WTC11 (cell line): Measurements from ENCODE around the gene SPO11.

Experiments used
- ATF2 ChIP-seq: sonication (generic); formaldehyde crosslinking; IDR thresholded peaks from 2 replicates; pipeline ENCODE4 v1.8.1; 2022; ENCODE audit warnings: low read depth, missing genetic modification reagents, borderline replicate concordance
- CREM ChIP-seq: sonication (generic); formaldehyde crosslinking; IDR thresholded peaks from 2 replicates; pipeline ENCODE4 v1.8.1; 2022; ENCODE audit warnings: mild to moderate bottlenecking, missing genetic modification reagents, moderate library complexity
- ELF4 ChIP-seq: sonication (generic); formaldehyde crosslinking; IDR thresholded peaks from 2 replicates; pipeline ENCODE4 v1.8.1; 2022; ENCODE audit warnings: low read depth, mild to moderate bottlenecking, moderate library complexity, missing genetic modification reagents
- ETV6 ChIP-seq: sonication (generic); formaldehyde crosslinking; IDR thresholded peaks from 2 replicates; pipeline ENCODE4 v1.8.1; 2022; ENCODE audit warnings: mild to moderate bottlenecking, missing genetic modification reagents
- NFYB ChIP-seq: sonication (generic); formaldehyde crosslinking; conservative IDR thresholded peaks from 2 replicates; pipeline ENCODE4 v1.8.0; 2022; ENCODE audit warnings: low read depth, missing genetic modification reagents
- RELA ChIP-seq: sonication (generic); formaldehyde crosslinking; IDR thresholded peaks from 2 replicates; pipeline ENCODE4 v1.8.1; 2022; ENCODE audit warnings: missing genetic modification reagents, mild to moderate bottlenecking, borderline replicate concordance
- USF2 ChIP-seq: sonication (generic); formaldehyde crosslinking; IDR thresholded peaks from 2 replicates; pipeline ENCODE4 v1.8.1; 2023; ENCODE audit warnings: mild to moderate bottlenecking, missing genetic modification reagents, moderate library complexity
- ZBTB21 ChIP-seq: sonication (generic); formaldehyde crosslinking; IDR thresholded peaks from 2 replicates; pipeline ENCODE4 v1.8.1; 2023; ENCODE audit warnings: mild to moderate bottlenecking, missing genetic modification reagents, borderline replicate concordance
- ZBTB43 ChIP-seq: sonication (generic); formaldehyde crosslinking; IDR thresholded peaks from 2 replicates; pipeline ENCODE4 v1.8.1; 2023; ENCODE audit warnings: mild to moderate bottlenecking, missing genetic modification reagents
- ZNF232 ChIP-seq: sonication (generic); formaldehyde crosslinking; IDR thresholded peaks from 2 replicates; pipeline ENCODE4 v1.8.0; 2022; ENCODE audit warnings: mild to moderate bottlenecking, missing genetic modification reagents
- TF ChIP-seq, protein P1 (sequence below): fragments of 200-600 bp; IDR thresholded peaks from 2 replicates; pipeline ENCODE4 v1.8.0; 2022; ENCODE audit warnings: antibody characterized with exemption
- TF ChIP-seq, protein P2 (sequence below): fragments of 250-450 bp; sonication (Bioruptor Pico); IDR thresholded peaks from 2 replicates; pipeline ENCODE4 v1.9.0; 2021; ENCODE audit warnings: mild to moderate bottlenecking, borderline replicate concordance
- TF ChIP-seq, protein P3 (sequence below): sonication (generic); formaldehyde crosslinking; IDR thresholded peaks from 2 replicates; pipeline ENCODE4 v1.8.0; 2023; ENCODE audit warnings: missing genetic modification reagents

- TF ChIP-seq, protein P1, sequence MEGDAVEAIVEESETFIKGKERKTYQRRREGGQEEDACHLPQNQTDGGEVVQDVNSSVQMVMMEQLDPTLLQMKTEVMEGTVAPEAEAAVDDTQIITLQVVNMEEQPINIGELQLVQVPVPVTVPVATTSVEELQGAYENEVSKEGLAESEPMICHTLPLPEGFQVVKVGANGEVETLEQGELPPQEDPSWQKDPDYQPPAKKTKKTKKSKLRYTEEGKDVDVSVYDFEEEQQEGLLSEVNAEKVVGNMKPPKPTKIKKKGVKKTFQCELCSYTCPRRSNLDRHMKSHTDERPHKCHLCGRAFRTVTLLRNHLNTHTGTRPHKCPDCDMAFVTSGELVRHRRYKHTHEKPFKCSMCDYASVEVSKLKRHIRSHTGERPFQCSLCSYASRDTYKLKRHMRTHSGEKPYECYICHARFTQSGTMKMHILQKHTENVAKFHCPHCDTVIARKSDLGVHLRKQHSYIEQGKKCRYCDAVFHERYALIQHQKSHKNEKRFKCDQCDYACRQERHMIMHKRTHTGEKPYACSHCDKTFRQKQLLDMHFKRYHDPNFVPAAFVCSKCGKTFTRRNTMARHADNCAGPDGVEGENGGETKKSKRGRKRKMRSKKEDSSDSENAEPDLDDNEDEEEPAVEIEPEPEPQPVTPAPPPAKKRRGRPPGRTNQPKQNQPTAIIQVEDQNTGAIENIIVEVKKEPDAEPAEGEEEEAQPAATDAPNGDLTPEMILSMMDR: no peak
- TF ChIP-seq, protein P2, sequence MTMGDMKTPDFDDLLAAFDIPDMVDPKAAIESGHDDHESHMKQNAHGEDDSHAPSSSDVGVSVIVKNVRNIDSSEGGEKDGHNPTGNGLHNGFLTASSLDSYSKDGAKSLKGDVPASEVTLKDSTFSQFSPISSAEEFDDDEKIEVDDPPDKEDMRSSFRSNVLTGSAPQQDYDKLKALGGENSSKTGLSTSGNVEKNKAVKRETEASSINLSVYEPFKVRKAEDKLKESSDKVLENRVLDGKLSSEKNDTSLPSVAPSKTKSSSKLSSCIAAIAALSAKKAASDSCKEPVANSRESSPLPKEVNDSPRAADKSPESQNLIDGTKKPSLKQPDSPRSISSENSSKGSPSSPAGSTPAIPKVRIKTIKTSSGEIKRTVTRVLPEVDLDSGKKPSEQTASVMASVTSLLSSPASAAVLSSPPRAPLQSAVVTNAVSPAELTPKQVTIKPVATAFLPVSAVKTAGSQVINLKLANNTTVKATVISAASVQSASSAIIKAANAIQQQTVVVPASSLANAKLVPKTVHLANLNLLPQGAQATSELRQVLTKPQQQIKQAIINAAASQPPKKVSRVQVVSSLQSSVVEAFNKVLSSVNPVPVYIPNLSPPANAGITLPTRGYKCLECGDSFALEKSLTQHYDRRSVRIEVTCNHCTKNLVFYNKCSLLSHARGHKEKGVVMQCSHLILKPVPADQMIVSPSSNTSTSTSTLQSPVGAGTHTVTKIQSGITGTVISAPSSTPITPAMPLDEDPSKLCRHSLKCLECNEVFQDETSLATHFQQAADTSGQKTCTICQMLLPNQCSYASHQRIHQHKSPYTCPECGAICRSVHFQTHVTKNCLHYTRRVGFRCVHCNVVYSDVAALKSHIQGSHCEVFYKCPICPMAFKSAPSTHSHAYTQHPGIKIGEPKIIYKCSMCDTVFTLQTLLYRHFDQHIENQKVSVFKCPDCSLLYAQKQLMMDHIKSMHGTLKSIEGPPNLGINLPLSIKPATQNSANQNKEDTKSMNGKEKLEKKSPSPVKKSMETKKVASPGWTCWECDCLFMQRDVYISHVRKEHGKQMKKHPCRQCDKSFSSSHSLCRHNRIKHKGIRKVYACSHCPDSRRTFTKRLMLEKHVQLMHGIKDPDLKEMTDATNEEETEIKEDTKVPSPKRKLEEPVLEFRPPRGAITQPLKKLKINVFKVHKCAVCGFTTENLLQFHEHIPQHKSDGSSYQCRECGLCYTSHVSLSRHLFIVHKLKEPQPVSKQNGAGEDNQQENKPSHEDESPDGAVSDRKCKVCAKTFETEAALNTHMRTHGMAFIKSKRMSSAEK (CRISPR knock-in tag): no peak
- TF ChIP-seq, protein P3, sequence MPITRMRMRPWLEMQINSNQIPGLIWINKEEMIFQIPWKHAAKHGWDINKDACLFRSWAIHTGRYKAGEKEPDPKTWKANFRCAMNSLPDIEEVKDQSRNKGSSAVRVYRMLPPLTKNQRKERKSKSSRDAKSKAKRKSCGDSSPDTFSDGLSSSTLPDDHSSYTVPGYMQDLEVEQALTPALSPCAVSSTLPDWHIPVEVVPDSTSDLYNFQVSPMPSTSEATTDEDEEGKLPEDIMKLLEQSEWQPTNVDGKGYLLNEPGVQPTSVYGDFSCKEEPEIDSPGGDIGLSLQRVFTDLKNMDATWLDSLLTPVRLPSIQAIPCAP (CRISPR knock-in tag): no peak
- TF ChIP-seq CREM (CRISPR knock-in tag): no peak
- no peak for TF ChIP-seq ELF4 (CRISPR knock-in tag)
- no peak for TF ChIP-seq USF2
- no peak for TF ChIP-seq ATF2 (CRISPR knock-in tag)
- TF ChIP-seq RELA (CRISPR knock-in tag): no peak
- no peak for TF ChIP-seq NFYB (CRISPR knock-in tag)
- TF ChIP-seq ZBTB21 (CRISPR knock-in tag): no peak
- no peak for TF ChIP-seq ETV6 (CRISPR knock-in tag)
- TF ChIP-seq ZBTB43 (CRISPR knock-in tag): no peak
- TF ChIP-seq ZNF232 (CRISPR knock-in tag): no peak
Measured at GRCh38 chr20:57287901-57288300, 41.7 kb upstream of the SPO11 start.
